ENCODE measurements around the gene PCSK4.
"Not testable (repeated sequence)": the region's sequence is repeated elsewhere in the genome, so short reads cannot be mapped to it uniquely, and the experiment has no call there.

The PCSK4 gene

GRCh38 chr19:1505012-1505411, 14.9 kb upstream of the PCSK4 start:
- no peak for DNase-seq (ENCODE audit: low read depth)

GRCh38 chr19:1503925-1504773, 14.0 kb upstream of the PCSK4 start:
- no peak for DNase-seq (ENCODE audit: low read depth)

- DNase-seq (ENCODE audit: low read depth): no peak
Measured at GRCh38 chr19:1503089-1503924, 13.2 kb upstream of the PCSK4 start.

GRCh38 chr19:1502433-1503088, 12.4 kb upstream of the PCSK4 start:
- no peak for DNase-seq (ENCODE audit: low read depth)

- DNase-seq (ENCODE audit: low read depth): no peak
Measured at GRCh38 chr19:1501200-1501595, 11.0 kb upstream of the PCSK4 start.

GRCh38 chr19:1499231-1499630, 9.1 kb upstream of the PCSK4 start:
- DNase-seq (ENCODE audit: low read depth): not testable (repeated sequence)

- DNase-seq (ENCODE audit: low read depth): no peak
Measured at GRCh38 chr19:1497578-1498235, 7.6 kb upstream of the PCSK4 start.

GRCh38 chr19:1496714-1497577, 6.8 kb upstream of the PCSK4 start:
- no peak for DNase-seq (ENCODE audit: low read depth)

GRCh38 chr19:1495799-1496713, 5.9 kb upstream of the PCSK4 start:
- no peak for DNase-seq (ENCODE audit: low read depth)

GRCh38 chr19:1495051-1495798, 5.1 kb upstream of the PCSK4 start:
- DNase-seq (ENCODE audit: low read depth): no peak

- no peak for DNase-seq (ENCODE audit: low read depth)
Measured at GRCh38 chr19:1494115-1494815, 4.1 kb upstream of the PCSK4 start.

GRCh38 chr19:1492474-1493006, 2.4 kb upstream of the PCSK4 start:
- no peak for DNase-seq (ENCODE audit: low read depth)

GRCh38 chr19:1491849-1492170, 1.7 kb upstream of the PCSK4 start:
- no peak for DNase-seq (ENCODE audit: low read depth)

- no peak for DNase-seq (ENCODE audit: low read depth)
Measured at GRCh38 chr19:1491114-1491848, 1.1 kb upstream of the PCSK4 start, which contains the start of gene REEP6. TSS of gene REEP6 (plus strand) at chr19:1491181. CDS start at chr19:1491270, 89 bp downstream.

GRCh38 chr19:1489463-1490310, 463 bp downstream of the PCSK4 start:
- no peak for DNase-seq (ENCODE audit: low read depth)

- no peak for DNase-seq (ENCODE audit: low read depth)
Measured at GRCh38 chr19:1488282-1488601, 1.9 kb downstream of the PCSK4 start.

Measured in fibroblast of the conjunctiva (primary cell).